ENCODE measurements around the gene DEDD2. TPM values are rescaled to one million over a fixed set of nuclear protein-coding genes. Genes with fewer than 3 reads are reported as not detected.

The DEDD2 gene
- total RNA-seq, 3 donors from 2014 or later (not counting 1 experiment from before 2014, with no cell fraction given) = 83.2 to 110 (median 83.7) TPM

DNA sequence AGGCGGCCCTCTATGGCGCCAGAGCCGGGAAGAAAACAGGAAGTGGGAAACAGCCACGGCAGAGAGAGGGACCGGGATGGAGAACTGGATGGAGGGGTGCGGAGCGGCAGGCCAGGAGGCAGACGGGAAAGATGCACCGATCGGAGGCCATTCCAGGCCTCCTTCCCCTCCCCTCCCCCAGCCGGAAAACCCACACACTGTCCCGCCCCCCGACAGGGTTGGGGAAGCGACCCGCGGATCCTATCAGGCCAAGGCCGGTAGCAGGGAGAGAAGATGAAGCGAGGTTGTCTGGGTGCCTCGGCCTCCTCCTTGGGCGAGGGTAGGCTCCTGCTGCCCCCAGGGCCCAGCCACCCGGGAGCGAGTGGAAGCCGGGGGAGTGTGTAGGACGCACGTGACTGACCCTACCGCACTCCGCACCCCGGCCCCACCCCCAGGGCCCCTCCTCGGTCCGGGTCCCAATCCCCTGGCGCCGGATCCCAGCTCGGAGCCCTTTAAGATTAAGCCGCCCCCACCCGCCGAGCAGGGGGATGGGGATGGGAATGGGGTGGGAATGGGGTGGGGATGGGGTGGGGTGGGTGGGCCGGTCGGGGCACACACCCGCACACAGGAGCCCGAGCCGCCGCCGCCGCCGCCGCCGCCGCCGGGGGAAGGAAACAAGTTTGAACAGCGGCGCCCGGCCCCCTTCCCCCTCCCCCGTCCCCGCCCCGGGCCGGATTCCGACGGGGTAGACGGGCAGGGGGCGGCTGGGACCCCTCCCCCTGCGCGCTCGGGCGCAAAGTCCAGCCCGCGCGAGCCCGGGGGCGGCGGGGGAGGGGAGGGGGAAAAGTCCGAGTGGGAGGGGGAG lies 36.0 kb upstream of the DEDD2 start:
- peak; percentile 53 to 68 for DNase-seq
- Histone ChIP-seq H3K4me3 (ENCODE audit: low read length) (peak overlapping the region; percentile 100), H3K27ac (ENCODE audit: low read length) (peak overlapping the region; percentile 100), H3K4me1 (ENCODE audit: control insufficient read depth, insufficient read depth, low read length) (peaks cover 40% of the 10 kb centered on the region), H3K9me3 (ENCODE audit: control insufficient read depth, insufficient read depth, low read length) (no peaks in the 10 kb centered on the region), H3K36me3 (ENCODE audit: control insufficient read depth, insufficient read depth, low read length) (peaks cover 5% of the 10 kb centered on the region), H3K27me3 (ENCODE audit: control insufficient read depth, insufficient read depth, low read length) (no peaks in the 10 kb centered on the region)
- peak; percentile 22 to 36 (median 24) for ATAC-seq
- intact Hi-C loops (cut with micrococcal nuclease) = no loop called here
- Mint-ChIP-seq H3K27ac (peak overlapping the region; percentile 83 to 95), H3K4me1 (peaks cover 17 to 42% of the 10 kb centered on the region in 2 donors), H3K36me3 (no peaks in the 10 kb centered on the region), H3K9me3 (no peaks in the 10 kb centered on the region), H3K27me3 (ENCODE audit: low read depth in 2 of 2) (no peaks in the 10 kb centered on the region), H3K4me3 (peak overlapping the region; percentile 96)
- TF ChIP-seq, protein P1, sequence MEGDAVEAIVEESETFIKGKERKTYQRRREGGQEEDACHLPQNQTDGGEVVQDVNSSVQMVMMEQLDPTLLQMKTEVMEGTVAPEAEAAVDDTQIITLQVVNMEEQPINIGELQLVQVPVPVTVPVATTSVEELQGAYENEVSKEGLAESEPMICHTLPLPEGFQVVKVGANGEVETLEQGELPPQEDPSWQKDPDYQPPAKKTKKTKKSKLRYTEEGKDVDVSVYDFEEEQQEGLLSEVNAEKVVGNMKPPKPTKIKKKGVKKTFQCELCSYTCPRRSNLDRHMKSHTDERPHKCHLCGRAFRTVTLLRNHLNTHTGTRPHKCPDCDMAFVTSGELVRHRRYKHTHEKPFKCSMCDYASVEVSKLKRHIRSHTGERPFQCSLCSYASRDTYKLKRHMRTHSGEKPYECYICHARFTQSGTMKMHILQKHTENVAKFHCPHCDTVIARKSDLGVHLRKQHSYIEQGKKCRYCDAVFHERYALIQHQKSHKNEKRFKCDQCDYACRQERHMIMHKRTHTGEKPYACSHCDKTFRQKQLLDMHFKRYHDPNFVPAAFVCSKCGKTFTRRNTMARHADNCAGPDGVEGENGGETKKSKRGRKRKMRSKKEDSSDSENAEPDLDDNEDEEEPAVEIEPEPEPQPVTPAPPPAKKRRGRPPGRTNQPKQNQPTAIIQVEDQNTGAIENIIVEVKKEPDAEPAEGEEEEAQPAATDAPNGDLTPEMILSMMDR (IDR thresholded peaks at IDR 0.05) = no peak
- 0% methylated on average over 43 of the region's 71 CpGs for WGBS (ENCODE audit: insufficient coverage)

DNA sequence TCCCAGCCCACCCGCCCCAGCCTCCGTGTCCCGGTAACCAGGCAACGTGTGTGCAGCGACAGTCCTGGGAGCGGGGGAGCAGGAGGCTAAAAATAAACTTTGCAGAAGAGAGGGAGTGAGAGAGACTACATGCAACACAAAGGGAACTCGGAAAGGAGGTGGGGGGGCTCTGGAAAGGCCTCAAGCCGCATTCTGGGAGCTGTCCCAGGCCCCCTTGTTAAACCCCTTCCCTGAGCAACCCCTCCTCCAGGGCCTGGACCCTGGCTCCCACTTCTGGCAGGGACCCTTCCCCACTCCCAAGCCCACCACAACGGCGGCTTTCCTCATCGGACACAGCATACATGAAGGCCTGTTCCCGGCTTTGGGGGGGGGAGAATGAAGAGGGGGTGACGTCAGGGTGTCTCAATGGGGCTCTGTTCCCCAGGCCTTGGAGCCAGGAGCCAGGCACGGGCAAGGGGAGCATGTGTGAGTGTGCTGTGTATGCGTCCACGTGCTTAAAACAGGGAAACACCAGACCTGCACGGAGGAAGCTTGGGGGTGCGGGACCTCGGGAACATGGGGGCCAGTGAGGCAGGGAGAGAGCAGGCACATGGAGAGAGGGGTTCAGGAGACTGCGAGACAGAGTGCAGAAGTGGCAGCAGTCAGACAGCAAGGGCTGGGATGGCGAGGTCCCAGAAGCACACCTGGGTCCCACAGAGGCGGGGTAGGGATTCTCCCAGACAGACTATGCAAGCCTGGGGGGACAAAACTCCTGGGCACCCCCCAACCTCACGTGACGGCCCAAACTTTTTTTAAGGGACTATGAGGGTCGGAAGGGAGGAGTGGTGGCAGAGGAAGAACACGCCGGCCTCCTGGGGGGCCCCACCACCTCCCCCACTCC lies 35.1 kb upstream of the DEDD2 start:
- Mint-ChIP-seq H3K4me3 (peak overlapping the region; percentile 96), H3K9me3 (no peaks in the 10 kb centered on the region), H3K27me3 (ENCODE audit: low read depth in 2 of 2) (no peaks in the 10 kb centered on the region), H3K27ac (peak overlapping the region; percentile 83 to 95), H3K4me1 (peaks cover 17 to 42% of the 10 kb centered on the region in 2 donors), H3K36me3 (no peaks in the 10 kb centered on the region)
- Histone ChIP-seq H3K4me3 (ENCODE audit: low read length) (peak overlapping the region; percentile 55), H3K27me3 (ENCODE audit: control insufficient read depth, insufficient read depth, low read length) (no peaks in the 10 kb centered on the region), H3K36me3 (ENCODE audit: control insufficient read depth, insufficient read depth, low read length) (peaks cover 5% of the 10 kb centered on the region), H3K9me3 (ENCODE audit: control insufficient read depth, insufficient read depth, low read length) (no peaks in the 10 kb centered on the region), H3K4me1 (ENCODE audit: control insufficient read depth, insufficient read depth, low read length) (peaks cover 40% of the 10 kb centered on the region), H3K27ac (ENCODE audit: low read length) (peak overlapping the region; percentile 33)
- peak in 1 of 2 donors; percentile 45 for DNase-seq
- TF ChIP-seq, protein P1 (IDR thresholded peaks at IDR 0.05) = no peak
- WGBS (ENCODE audit: insufficient coverage) = 32% methylated on average over 21 of the region's 27 CpGs
- ATAC-seq = no peak
- intact Hi-C loops (cut with micrococcal nuclease) = no loop called here

DNA sequence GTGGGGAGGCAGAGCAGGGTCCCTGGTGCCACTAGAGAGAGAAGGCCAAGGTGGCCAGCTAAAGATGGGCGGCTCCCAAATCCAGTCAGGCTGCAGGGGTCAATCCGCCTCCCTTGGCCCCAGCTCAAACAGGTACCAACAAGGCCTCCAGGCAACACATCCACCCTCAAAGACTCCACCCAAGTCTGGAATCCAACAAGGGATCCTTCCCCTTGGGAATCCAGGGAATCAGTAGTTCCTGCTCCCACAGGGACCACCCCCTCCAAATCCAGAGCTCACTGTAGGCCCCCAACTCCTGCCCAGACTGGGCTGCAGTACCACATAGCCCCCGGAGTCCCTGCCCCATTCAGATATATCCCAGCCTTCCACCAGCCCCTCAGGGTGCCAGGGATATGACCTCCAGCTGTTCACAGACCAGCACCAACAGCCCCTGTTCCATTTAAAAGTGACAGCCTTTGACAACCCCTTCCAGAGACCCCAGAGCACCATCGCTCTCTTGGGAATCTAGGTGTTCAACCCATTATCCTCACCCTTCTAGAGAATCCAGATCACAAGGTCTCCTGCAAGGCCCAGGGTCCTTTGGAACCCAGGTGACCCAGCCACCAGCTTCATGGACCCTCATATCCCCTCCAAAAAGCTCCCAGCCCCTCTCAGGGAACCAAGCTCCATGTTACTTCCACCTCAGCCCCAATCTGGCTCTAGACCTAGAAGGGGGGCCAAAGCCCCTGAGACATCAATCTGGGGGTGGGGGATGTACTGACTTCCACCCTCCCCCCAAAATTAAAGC lies 34.3 kb upstream of the DEDD2 start:
- H3K4me1 ChIP-seq (ENCODE audit: control insufficient read depth, insufficient read depth, low read length) = peaks cover 40% of the 10 kb centered on the region
- Mint-ChIP-seq H3K36me3 (no peaks in the 10 kb centered on the region), H3K27ac (peak overlapping the region; percentile 83 to 95), H3K4me1 (peaks cover 17 to 45% of the 10 kb centered on the region in 2 donors), H3K27me3 (ENCODE audit: low read depth in 2 of 2) (no peaks in the 10 kb centered on the region), H3K4me3 (peak overlapping the region; percentile 96), H3K9me3 (no peaks in the 10 kb centered on the region)
- DNase-seq (no peak), ATAC-seq (no peak)
- no peaks in the 10 kb centered on the region for H3K27me3 ChIP-seq (ENCODE audit: control insufficient read depth, insufficient read depth, low read length)
- H3K27ac ChIP-seq (ENCODE audit: low read length) = no peak overlapping the region
- TF ChIP-seq, protein P1 (IDR thresholded peaks at IDR 0.05) = no peak
- 93% methylated on average over 4 of the region's 4 CpGs for WGBS (ENCODE audit: insufficient coverage)
- intact Hi-C loops (cut with micrococcal nuclease) = no loop called here
- H3K36me3 ChIP-seq (ENCODE audit: control insufficient read depth, insufficient read depth, low read length) = peaks cover 5% of the 10 kb centered on the region
- H3K9me3 ChIP-seq (ENCODE audit: control insufficient read depth, insufficient read depth, low read length) = no peaks in the 10 kb centered on the region
- no peak overlapping the region for H3K4me3 ChIP-seq (ENCODE audit: low read length)

Measured in natural killer cell (primary cell).